ENCODE data around the gene PLD1.

The PLD1 gene

DNA sequence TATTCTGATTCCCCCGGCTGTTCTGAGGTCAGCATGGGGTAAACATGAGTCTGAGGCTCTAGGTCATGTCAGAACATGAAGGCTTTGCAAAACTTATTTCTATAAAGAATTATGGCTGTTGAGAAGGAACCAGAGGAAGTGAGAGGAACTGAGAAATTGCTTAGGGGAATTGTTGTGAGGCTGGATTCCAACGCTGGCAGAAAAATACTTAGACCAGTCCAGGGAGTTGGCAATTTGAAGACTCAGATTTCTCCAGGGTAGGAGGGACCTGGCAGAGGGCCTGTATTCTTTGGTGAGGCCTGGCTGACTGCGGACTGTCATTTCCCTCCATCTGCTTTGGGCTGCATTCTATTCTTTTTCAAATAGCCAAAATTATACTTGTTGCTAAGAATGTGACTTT lies 155.5 kb downstream of the PLD1 start:
- Histone ChIP-seq H3K9me3 (replicated peaks; ENCODE audit: low read length) (no peaks in the 10 kb centered on the region), H3K36me3 (ENCODE audit: insufficient read depth, low read length) (no peaks in the 10 kb centered on the region), H3K27me3 (ENCODE audit: control insufficient read depth, insufficient read depth, low read length) (no peaks in the 10 kb centered on the region), H3K4me1 (ENCODE audit: control insufficient read depth, insufficient read depth, low read length) (peaks cover 5% of the 10 kb centered on the region), H3K9ac (ENCODE audit: low read depth, low read length) (no peak overlapping the region), H3K4me2 (ENCODE audit: low read length) (no peak overlapping the region), H3K4me3 (ENCODE audit: low read length) (no peak overlapping the region)

DNA sequence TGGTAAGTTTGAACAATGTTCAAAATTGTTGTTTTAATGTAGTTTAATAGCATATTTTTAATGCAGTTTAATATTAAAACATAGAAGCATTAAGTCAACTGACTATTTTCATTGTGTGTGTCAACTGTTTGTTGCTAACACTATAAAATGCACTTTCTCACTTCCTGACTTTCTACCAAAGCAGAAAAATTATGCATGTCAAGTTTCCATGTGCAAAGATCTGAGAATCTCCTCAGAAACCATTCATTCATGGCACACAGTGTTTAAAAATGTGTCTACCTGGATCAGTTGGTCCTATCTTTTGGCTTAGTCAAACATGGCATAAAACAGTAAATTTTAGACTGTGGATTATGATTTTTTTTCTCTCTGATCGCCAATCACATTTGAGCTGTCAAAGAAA lies 156.0 kb downstream of the PLD1 start:
- no peaks in the 10 kb centered on the region for H3K27me3 ChIP-seq (ENCODE audit: control insufficient read depth, insufficient read depth, low read length)
- H3K9me3 ChIP-seq (replicated peaks; ENCODE audit: low read length), result no peaks in the 10 kb centered on the region
- no peak overlapping the region for H3K9ac ChIP-seq (ENCODE audit: low read depth, low read length)
- no peaks in the 10 kb centered on the region for H3K36me3 ChIP-seq (ENCODE audit: insufficient read depth, low read length)
- no peak overlapping the region for H3K4me3 ChIP-seq (ENCODE audit: low read length)
- no peak overlapping the region for H3K4me2 ChIP-seq (ENCODE audit: low read length)
- H3K4me1 ChIP-seq (ENCODE audit: control insufficient read depth, insufficient read depth, low read length), result peaks cover 5% of the 10 kb centered on the region

DNA sequence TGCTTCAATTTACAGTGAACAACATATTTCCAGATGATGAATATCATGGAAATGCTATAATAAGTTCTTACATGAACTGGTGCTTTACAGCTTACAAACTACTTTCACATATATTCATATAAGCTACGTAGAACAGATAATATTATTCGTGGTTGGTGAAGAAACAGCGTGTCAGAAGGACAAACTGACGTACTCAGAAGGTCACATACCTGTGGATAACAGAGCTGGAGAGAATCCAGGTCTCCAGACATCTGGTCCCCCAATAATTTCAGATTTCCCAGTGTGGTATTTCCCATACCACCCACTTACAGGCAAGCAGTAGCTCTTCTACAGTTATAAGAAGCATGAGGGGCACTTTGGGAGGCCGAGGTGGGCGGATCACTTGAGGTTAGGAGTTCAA lies 156.6 kb downstream of the PLD1 start:
- Histone ChIP-seq H3K4me3 (ENCODE audit: low read length) (no peak overlapping the region), H3K27me3 (ENCODE audit: control insufficient read depth, insufficient read depth, low read length) (no peaks in the 10 kb centered on the region), H3K36me3 (ENCODE audit: insufficient read depth, low read length) (no peaks in the 10 kb centered on the region), H3K4me1 (ENCODE audit: control insufficient read depth, insufficient read depth, low read length) (peaks cover 5% of the 10 kb centered on the region), H3K9ac (ENCODE audit: low read depth, low read length) (no peak overlapping the region), H3K9me3 (replicated peaks; ENCODE audit: low read length) (no peaks in the 10 kb centered on the region), H3K4me2 (ENCODE audit: low read length) (no peak overlapping the region)

DNA sequence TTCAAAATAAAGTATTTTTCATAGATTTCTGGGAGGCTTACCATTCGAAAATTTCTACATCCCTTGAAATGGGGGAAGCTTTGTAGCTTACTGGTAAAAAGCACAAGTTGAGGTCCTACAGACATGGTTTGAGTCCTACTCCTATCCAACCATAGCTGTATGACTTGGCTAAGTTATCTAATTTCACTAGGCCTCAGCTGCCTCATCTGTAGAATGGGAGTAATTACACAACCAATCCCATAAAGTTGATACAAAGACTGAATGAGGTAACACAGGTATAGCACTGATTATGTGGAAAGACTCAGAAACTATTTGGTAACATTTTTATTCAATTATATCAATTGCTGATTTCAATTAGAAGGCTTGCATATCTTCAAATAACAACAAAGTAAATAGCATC lies 157.4 kb downstream of the PLD1 start:
- Histone ChIP-seq H3K9me3 (replicated peaks; ENCODE audit: low read length) (no peaks in the 10 kb centered on the region), H3K36me3 (ENCODE audit: insufficient read depth, low read length) (no peaks in the 10 kb centered on the region), H3K4me1 (ENCODE audit: control insufficient read depth, insufficient read depth, low read length) (peaks cover 5% of the 10 kb centered on the region), H3K27me3 (ENCODE audit: control insufficient read depth, insufficient read depth, low read length) (no peaks in the 10 kb centered on the region), H3K4me3 (ENCODE audit: low read length) (no peak overlapping the region), H3K9ac (ENCODE audit: low read depth, low read length) (no peak overlapping the region), H3K4me2 (ENCODE audit: low read length) (no peak overlapping the region)

DNA sequence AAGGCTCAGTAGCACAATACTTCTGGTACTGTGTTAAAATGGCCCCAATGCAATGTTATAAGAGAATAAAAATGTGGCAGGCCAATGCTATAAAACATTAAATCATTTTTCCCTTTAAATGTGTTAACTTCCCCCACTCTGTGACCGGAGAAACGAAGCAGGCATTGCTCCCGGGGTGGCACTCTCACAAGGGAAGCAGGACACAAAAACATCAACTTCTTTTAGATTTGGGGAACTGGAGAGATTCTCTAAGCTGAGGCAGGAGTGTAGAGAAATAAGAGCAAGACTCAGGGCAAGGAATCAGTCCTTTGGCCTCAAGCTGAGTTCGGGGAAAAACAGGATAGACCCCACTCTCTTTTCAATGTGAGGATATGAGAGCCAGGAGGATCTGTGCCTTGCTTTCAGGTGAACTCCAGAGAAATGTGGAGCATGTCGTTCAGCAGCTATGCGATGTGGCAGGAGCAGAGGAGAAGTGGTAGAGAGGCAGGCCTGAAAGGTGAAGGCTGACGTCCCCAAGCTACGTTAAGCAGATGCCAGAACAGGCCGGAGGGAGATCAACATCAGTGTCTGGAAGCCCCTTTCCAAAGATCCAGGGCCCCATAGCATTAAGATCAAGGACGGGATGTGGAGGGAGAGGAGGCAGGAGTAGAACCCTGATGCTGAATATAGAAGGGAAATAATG lies 160.2 kb downstream of the PLD1 start:
- H3K36me3 ChIP-seq (ENCODE audit: insufficient read depth, low read length), result no peaks in the 10 kb centered on the region

DNA sequence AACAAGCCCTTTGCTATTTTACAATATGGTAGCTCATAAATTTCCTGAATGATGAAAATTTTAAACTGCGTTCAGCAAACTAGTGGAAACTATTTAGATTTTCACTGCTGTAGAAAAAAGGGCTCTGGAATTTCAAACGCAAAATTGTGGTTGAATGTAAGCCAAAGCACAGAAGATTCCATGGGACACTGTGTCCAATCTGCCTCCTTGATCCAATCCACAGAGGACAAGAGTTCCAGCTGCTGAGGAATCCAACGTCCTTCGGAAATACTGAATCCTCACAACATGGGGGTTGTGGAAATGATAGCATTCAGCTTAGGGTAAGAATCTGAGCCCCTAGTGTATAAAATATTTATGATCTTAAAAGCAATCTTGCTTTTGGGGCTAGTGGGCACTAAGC lies 161.0 kb downstream of the PLD1 start:
- no peaks in the 10 kb centered on the region for H3K36me3 ChIP-seq (ENCODE audit: insufficient read depth, low read length)
- no peaks in the 10 kb centered on the region for H3K27me3 ChIP-seq (ENCODE audit: control insufficient read depth, insufficient read depth, low read length)
- no peak overlapping the region for H3K4me2 ChIP-seq (ENCODE audit: low read length)
- H3K4me3 ChIP-seq (ENCODE audit: low read length), result no peak overlapping the region
- H3K9me3 ChIP-seq (replicated peaks; ENCODE audit: low read length), result no peaks in the 10 kb centered on the region
- no peak overlapping the region for H3K9ac ChIP-seq (ENCODE audit: low read depth, low read length)
- no peaks in the 10 kb centered on the region for H3K4me1 ChIP-seq (ENCODE audit: control insufficient read depth, insufficient read depth, low read length)

More for the DNA sequence above, 160.2 kb downstream of the PLD1 start:
- Histone ChIP-seq H3K4me3 (ENCODE audit: low read length) (no peak overlapping the region), H3K9me3 (replicated peaks; ENCODE audit: low read length) (no peaks in the 10 kb centered on the region), H3K4me1 (ENCODE audit: control insufficient read depth, insufficient read depth, low read length) (peaks cover 5% of the 10 kb centered on the region), H3K4me2 (ENCODE audit: low read length) (no peak overlapping the region), H3K9ac (ENCODE audit: low read depth, low read length) (no peak overlapping the region), H3K27me3 (ENCODE audit: control insufficient read depth, insufficient read depth, low read length) (no peaks in the 10 kb centered on the region)

DNA sequence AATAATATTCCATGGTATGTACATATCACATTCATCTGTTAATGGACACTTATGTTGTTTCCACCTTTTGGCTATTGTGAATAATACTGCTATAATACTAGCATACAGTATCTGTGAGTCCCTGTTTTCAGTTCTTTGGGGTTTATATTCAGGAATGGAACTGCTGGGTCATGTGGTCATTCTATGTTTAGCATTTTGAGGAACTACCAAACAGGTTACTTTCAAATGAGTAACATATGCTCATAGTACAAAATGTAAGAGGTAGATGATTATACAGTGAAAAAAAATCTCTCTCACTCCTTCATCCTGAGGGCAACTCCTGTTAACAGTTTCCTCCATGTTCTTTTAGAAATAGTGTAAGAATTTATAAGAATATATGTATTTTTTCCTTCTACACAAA lies 162.2 kb downstream of the PLD1 start:
- Histone ChIP-seq H3K9ac (ENCODE audit: low read depth, low read length) (no peak overlapping the region), H3K4me3 (ENCODE audit: low read length) (no peak overlapping the region), H3K4me2 (ENCODE audit: low read length) (no peak overlapping the region), H3K9me3 (replicated peaks; ENCODE audit: low read length) (no peaks in the 10 kb centered on the region), H3K36me3 (ENCODE audit: insufficient read depth, low read length) (no peaks in the 10 kb centered on the region), H3K4me1 (ENCODE audit: control insufficient read depth, insufficient read depth, low read length) (no peaks in the 10 kb centered on the region), H3K27me3 (ENCODE audit: control insufficient read depth, insufficient read depth, low read length) (no peaks in the 10 kb centered on the region)

DNA sequence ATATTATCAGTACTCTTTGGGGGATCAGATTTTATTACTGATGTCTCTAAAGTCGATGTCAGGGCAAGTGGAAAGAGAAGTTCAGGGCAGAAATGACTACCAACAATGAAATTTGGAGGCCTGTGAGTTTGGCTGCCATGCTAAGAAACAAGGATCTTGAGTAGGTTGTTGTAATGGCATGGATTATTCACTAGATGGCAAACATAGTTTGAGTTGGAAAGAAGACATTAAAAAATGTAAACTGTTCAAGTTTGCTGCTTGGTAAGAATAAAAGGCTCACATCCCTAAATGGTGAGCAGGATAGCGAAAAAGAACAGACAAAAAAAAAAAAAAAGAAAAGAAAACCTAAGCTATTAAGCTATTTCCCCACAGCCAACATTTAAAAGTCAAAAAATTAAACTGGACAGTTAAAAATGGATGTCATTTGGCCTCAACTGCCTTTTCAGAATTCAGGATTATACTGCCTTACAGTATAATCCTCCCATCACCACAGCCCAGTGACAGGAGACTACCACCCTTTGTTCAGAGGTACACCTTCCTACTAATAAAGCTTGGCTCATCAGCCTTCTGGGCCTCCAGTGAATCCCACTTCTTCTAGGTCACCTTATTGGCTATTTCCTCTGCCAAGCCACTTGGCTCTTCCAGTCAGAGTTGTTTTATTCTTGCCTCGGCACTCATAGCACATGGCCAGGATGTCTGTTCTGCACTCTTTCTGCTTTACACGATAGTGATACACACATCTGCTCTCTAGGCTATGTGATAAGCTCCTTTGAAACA lies 163.7 kb downstream of the PLD1 start:
- no peaks in the 10 kb centered on the region for H3K36me3 ChIP-seq (ENCODE audit: insufficient read depth, low read length)

DNA sequence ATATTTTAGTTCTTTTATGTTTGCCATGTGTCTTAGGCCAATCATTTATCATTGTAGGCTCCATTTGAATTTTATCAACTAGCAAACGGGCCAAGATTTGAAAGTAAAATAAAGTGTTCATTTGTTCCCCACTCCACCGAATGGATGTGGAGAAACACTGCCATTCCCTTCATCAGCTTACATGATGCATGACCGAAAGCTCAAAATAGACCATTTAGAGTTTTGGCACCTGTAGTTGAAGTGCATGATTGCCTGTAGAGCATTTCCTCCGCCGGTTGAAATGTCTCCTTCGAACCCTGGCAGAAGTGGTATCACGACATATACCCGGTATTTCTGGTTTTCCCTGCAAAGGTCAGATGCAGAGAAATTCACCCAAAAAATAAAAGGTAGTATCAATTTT lies 165.6 kb downstream of the PLD1 start:
- no peaks in the 10 kb centered on the region for H3K36me3 ChIP-seq (ENCODE audit: insufficient read depth, low read length)
- H3K4me1 ChIP-seq (ENCODE audit: control insufficient read depth, insufficient read depth, low read length), result no peaks in the 10 kb centered on the region
- no peaks in the 10 kb centered on the region for H3K27me3 ChIP-seq (ENCODE audit: control insufficient read depth, insufficient read depth, low read length)
- no peak overlapping the region for H3K4me2 ChIP-seq (ENCODE audit: low read length)
- no peak overlapping the region for H3K9ac ChIP-seq (ENCODE audit: low read depth, low read length)
- H3K4me3 ChIP-seq (ENCODE audit: low read length), result no peak overlapping the region
- no peaks in the 10 kb centered on the region for H3K9me3 ChIP-seq (replicated peaks; ENCODE audit: low read length)

More for the DNA sequence above, 163.7 kb downstream of the PLD1 start:
- no peaks in the 10 kb centered on the region for H3K4me1 ChIP-seq (ENCODE audit: control insufficient read depth, insufficient read depth, low read length)
- H3K4me2 ChIP-seq (ENCODE audit: low read length), result no peak overlapping the region
- no peak overlapping the region for H3K9ac ChIP-seq (ENCODE audit: low read depth, low read length)
- H3K9me3 ChIP-seq (replicated peaks; ENCODE audit: low read length), result no peaks in the 10 kb centered on the region
- H3K27me3 ChIP-seq (ENCODE audit: control insufficient read depth, insufficient read depth, low read length), result no peaks in the 10 kb centered on the region
- no peak overlapping the region for H3K4me3 ChIP-seq (ENCODE audit: low read length)

DNA sequence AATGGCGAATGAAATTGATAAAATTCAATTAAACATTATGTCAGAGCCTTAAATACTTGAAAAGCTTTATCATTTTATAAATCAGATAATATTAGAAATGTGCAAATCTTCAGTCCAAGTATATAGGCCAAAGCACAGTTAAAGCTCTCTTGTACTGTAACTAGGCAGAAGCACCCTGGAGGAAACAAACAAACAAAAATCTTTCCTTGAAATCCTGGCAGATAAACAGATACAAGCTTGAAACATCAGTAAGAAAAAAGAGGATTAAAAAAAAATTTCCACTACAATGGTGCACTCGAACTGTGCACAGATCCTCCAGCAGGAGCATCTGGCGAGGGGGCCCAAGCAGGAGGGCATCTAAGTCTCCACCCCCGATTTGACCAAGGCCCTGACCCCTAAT lies 166.6 kb downstream of the PLD1 start:
- H3K4me1 ChIP-seq (ENCODE audit: control insufficient read depth, insufficient read depth, low read length), result no peaks in the 10 kb centered on the region
- H3K36me3 ChIP-seq (ENCODE audit: insufficient read depth, low read length), result no peaks in the 10 kb centered on the region
- H3K4me3 ChIP-seq (ENCODE audit: low read length), result no peak overlapping the region
- no peaks in the 10 kb centered on the region for H3K27me3 ChIP-seq (ENCODE audit: control insufficient read depth, insufficient read depth, low read length)
- H3K9me3 ChIP-seq (replicated peaks; ENCODE audit: low read length), result no peaks in the 10 kb centered on the region
- H3K4me2 ChIP-seq (ENCODE audit: low read length), result no peak overlapping the region
- H3K9ac ChIP-seq (ENCODE audit: low read depth, low read length), result no peak overlapping the region

DNA sequence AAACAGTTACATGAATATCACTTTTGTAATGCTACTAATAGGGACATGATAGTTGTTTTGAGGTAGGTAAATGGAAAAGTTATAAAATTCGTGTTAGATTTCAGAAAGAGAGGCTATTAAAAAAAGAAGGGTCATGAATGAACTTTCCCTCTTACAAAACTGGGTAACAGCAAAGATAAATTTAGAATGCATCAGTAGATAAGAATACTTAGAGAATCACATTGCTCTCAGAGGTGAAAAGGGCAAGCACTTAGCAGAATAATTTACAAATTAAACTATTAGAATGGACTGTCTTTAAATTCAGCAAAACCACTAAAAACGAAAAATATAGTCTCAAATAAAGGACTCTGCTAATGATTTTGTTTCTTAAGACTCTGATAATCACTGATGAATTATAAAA lies 167.2 kb downstream of the PLD1 start:
- Histone ChIP-seq H3K4me3 (ENCODE audit: low read length) (no peak overlapping the region), H3K27me3 (ENCODE audit: control insufficient read depth, insufficient read depth, low read length) (no peaks in the 10 kb centered on the region), H3K4me2 (ENCODE audit: low read length) (no peak overlapping the region), H3K9ac (ENCODE audit: low read depth, low read length) (no peak overlapping the region), H3K4me1 (ENCODE audit: control insufficient read depth, insufficient read depth, low read length) (no peaks in the 10 kb centered on the region), H3K9me3 (replicated peaks; ENCODE audit: low read length) (no peaks in the 10 kb centered on the region), H3K36me3 (ENCODE audit: insufficient read depth, low read length) (no peaks in the 10 kb centered on the region)
